B cell (primary cell): Measurements from ENCODE around the gene HS6ST2.

Source experiments
- EZH2 ChIP-seq: IDR thresholded peaks from 2 replicates; pipeline ENCODE4 v1.6.1; 2012; ENCODE audit warnings: borderline replicate concordance, low read depth, mild to moderate bottlenecking, moderate library complexity, low read length; ENCODE audit not compliant: insufficient read depth, poor library complexity, severe bottlenecking
- TF ChIP-seq, protein P1 (sequence below): fragments of 200-600 bp; IDR thresholded peaks from one replicate; pipeline ENCODE4 v1.8.0; 2022; ENCODE audit warnings: antibody characterized with exemption, mild to moderate bottlenecking

DNA sequence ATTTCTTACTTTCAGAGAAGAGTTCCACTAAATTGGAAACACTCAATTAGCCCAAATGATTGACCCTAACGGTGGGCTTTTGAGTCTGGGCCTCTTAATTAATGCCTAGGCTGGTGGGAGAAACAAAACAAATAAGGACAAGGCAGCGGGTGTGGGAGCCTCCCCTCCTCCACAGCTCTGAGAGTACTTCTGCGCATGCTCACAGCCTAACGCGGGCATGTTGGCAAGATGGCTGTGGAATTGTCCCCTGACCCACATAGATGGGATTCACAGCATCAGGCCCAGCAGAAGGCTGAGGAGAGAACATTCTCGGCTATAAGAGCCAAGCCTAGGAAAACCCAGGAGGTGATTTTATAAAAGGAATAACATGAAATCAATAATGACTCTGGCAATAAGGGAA is 230.1 kb downstream of the HS6ST2 start:
- TF ChIP-seq, protein P1, sequence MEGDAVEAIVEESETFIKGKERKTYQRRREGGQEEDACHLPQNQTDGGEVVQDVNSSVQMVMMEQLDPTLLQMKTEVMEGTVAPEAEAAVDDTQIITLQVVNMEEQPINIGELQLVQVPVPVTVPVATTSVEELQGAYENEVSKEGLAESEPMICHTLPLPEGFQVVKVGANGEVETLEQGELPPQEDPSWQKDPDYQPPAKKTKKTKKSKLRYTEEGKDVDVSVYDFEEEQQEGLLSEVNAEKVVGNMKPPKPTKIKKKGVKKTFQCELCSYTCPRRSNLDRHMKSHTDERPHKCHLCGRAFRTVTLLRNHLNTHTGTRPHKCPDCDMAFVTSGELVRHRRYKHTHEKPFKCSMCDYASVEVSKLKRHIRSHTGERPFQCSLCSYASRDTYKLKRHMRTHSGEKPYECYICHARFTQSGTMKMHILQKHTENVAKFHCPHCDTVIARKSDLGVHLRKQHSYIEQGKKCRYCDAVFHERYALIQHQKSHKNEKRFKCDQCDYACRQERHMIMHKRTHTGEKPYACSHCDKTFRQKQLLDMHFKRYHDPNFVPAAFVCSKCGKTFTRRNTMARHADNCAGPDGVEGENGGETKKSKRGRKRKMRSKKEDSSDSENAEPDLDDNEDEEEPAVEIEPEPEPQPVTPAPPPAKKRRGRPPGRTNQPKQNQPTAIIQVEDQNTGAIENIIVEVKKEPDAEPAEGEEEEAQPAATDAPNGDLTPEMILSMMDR = no peak
- TF ChIP-seq EZH2 = no peak
